ENCODE data around the gene KRTAP10-5. TPM values are rescaled to one million over a fixed set of nuclear protein-coding genes. Genes with fewer than 3 reads are reported as not detected.
"Not testable (repeated sequence)": the region's sequence is repeated elsewhere in the genome, so short reads cannot be mapped to it uniquely, and the experiment has no call there.

The KRTAP10-5 gene, protein sequence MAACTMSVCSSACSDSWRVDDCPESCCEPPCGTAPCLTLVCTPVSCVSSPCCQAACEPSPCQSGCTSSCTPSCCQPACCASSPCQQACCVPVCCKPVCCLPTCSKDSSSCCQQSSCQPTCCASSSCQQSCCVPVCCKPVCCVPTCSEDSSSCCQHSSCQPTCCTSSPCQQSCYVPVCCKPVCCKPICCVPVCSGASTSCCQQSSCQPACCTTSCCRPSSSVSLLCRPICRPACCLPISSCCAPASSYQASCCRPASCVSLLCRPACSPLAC
- total RNA-seq: not detected in 2 replicates

- DNase-seq (ENCODE audit: low read depth in 2 of 2): not testable (repeated sequence)
Measured at GRCh38 chr21:44580231-44580821, at the start of gene KRTAP10-5. TSS of gene KRTAP10-5 (minus strand) at chr21:44580604. CDS start at chr21:44580578, 26 bp downstream.

GRCh38 chr21:44628707-44629391 lies 48.4 kb upstream of the KRTAP10-5 start:
- DNase-seq (ENCODE audit: low read depth in 2 of 2): no peak

DNA sequence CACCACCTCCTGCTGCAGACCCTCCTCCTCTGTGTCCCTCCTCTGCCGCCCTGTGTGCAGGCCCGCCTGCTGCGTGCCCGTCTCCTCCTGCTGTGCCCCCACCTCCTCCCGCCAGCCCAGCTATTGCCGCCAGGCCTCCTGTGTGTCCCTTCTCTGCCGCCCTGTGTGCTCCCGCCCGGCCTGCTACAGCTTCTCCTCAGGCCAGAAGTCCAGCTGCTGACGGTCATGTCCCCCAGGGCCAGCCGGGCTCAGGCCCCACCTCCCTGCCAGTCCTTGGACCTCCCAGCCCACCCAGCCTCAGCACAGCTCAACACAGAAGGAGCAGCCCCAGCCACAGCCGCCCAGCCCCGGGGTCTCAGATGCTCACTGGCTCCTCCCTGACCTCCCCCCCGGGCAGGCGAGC lies 47.4 kb upstream of the KRTAP10-5 start:
- DNase-seq (ENCODE audit: low read depth in 2 of 2): not testable (repeated sequence)

DNA sequence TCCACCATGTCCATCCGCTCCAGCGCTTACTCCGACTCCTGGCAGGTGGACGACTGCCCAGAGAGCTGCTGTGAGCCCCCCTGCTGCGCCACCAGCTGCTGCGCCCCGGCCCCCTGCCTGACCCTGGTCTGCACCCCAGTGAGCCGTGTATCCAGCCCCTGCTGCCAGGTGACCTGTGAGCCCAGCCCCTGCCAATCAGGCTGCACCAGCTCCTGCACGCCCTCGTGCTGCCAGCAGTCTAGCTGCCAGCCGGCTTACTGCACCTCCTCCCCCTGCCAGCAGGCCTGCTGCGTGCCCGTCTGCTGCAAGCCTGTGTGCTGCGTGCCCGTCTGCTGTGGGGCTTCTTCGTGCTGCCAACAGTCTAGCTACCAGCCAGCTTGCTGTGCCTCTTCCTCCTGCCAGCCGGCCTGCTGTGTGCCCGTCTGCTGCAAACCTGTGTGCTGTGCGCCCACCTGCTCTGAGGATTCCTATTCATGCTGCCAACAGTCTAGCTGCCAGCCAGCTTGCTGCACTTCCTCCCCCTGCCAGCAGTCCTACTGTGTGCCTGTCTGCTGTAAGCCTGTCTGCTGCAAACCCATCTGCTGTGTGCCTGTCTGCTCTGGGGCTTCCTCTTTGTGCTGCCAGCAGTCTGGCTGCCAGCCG lies 46.9 kb upstream of the KRTAP10-5 start:
- not testable (repeated sequence) for DNase-seq (ENCODE audit: low read depth in 2 of 2)

GRCh38 chr21:44626673-44627143 lies 46.3 kb upstream of the KRTAP10-5 start, which contains the start of gene KRTAP10-9:
TSS of gene KRTAP10-9 (plus strand) at chr21:44627093. CDS start at chr21:44627172, 79 bp downstream.
- no peak for DNase-seq (ENCODE audit: low read depth in 2 of 2)

DNA sequence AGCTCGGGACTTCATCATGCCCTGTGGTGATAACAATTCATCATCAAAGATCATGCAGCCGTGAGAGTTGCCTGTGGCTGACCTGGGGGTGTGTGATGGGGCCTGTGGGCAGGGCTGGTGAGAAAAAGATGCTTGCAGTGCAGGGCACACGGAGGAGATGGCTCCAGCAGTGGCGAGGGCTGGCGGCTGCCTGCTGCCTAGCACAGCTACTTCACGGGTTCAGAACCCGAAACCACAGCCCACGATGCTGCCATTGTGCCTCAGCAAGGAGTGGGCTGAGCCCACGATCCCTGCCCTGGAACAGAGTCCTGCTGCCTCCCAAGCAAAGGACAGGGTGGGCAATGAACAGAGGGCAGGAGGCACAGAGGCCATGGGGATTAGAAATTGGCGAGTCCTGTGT lies 45.9 kb upstream of the KRTAP10-5 start:
- no peak for DNase-seq (ENCODE audit: low read depth in 2 of 2)

DNA sequence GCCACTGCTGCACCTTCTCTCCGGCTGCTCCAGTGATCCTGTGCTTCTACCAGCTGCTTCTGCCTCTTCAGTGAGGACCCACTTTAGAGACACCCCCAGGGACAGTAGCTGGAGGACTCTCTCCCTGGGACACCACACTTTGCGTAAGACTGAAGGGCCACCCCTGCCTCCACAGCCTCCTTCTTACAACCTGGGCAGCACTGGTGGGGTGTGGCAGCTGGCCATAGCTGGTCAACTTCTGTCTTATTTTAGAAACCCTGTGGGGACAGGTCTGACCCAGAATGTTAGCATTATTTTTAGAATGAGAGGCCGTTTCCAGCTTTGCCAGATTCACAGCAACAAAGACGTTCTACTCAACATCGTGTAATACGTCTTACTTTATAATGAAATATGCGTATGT lies 45.4 kb upstream of the KRTAP10-5 start:
- DNase-seq (ENCODE audit: low read depth in 2 of 2): no peak

GRCh38 chr21:44623575-44623974 lies 43.2 kb upstream of the KRTAP10-5 start:
- no peak for DNase-seq (ENCODE audit: low read depth in 2 of 2)

DNA sequence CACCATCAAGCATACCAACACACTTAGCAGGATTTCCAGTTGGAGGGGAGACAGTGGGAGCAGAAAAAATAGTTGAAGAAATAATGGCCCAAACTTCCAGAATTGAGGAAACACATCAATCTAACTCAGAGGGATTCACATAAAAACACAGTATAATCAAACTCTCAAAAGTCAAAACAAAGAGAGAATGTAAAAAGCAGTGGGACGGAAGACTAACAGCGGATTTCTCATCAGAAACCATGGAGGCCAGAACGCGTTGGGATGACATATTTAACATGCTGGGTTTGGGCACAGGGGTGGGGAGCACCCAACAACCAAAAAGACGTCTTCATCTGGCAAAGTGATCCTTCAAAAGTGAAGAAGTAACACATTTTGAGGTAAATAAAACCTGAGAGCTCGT lies 39.5 kb upstream of the KRTAP10-5 start:
- no peak for DNase-seq (ENCODE audit: low read depth in 2 of 2)

- DNase-seq (ENCODE audit: low read depth in 2 of 2): peak in 1 of 2 donors; percentile 2
Measured at GRCh38 chr21:44618909-44619308, 38.5 kb upstream of the KRTAP10-5 start.

- peak; percentile 6 to 55 for DNase-seq (ENCODE audit: low read depth in 2 of 2)
Measured at GRCh38 chr21:44618504-44618903, 38.1 kb upstream of the KRTAP10-5 start.

DNA sequence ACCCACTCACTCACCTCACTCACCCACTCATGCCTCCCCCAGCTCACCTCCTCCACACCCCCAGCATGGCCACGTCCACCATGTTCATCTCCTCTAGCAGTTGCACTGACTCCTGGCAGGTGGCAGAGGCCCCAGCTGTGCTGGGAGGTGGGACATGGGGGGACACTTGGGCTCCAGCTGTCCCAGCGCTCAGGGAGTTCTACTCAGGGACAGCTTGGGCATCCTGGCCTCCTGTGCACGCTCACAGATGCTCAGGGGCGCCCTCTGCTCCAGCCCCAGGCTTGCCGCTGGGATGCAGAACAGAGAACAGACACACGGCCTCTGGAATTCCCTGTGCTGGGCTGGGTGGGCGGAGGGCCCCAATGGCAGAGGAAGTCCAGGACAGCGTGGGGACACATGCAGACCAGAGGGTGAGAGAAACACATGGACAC lies 36.7 kb upstream of the KRTAP10-5 start:
- DNase-seq (ENCODE audit: low read depth in 2 of 2): no peak

- DNase-seq (ENCODE audit: low read depth in 2 of 2): no peak
Measured at GRCh38 chr21:44616591-44616926, 36.2 kb upstream of the KRTAP10-5 start.

- DNase-seq (ENCODE audit: low read depth in 2 of 2): no peak
Measured at GRCh38 chr21:44615911-44616590, 35.6 kb upstream of the KRTAP10-5 start.

DNA sequence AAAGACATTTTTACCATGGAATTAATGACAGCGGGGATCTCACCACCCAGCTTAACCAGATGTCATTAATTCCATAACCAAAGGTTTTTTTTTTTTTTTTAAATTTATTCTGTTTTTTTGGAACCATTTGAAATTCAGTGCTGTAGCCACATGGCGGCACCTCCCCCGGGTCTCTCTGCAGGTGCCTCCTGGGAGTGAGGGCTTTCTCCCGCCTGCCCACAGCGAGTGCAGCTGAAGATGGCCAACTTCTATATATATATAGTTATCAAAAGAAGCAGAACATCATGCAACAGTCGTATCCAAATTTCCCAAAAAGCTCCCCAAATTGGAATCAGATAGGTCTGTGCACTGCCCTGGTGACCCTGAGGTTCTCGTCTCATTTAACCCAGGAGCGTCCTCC lies 35.1 kb upstream of the KRTAP10-5 start:
- no peak for DNase-seq (ENCODE audit: low read depth in 2 of 2)

DNA sequence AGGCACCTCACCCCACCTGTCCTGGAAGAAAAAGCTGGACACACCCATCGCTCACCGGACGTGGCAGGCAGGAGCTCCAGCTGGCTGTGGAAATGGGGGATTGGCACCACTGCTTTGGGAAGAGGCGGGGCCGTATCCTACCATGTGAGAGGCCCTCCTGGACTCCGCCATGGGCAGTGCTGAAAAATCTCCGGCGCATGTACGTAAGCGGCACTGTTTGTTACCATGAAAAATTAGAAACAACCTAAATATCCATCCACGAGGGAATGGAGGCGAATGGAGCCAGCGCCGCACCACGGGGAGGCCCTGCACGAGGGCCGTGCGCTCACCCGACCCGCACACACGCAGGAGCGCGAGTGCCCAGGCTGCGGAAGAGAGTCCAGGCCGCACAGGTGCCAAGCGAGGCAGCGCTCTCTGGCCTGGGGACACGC lies 34.6 kb upstream of the KRTAP10-5 start:
- DNase-seq (ENCODE audit: low read depth in 2 of 2): no peak

GRCh38 chr21:44614161-44614631 lies 33.8 kb upstream of the KRTAP10-5 start:
- DNase-seq (ENCODE audit: low read depth in 2 of 2): no peak

GRCh38 chr21:44613386-44614155 lies 33.2 kb upstream of the KRTAP10-5 start:
- DNase-seq (ENCODE audit: low read depth in 2 of 2): no peak

GRCh38 chr21:44612669-44613229 lies 32.3 kb upstream of the KRTAP10-5 start:
- DNase-seq (ENCODE audit: low read depth in 2 of 2): no peak

- DNase-seq (ENCODE audit: low read depth in 2 of 2): no peak
Measured at GRCh38 chr21:44612029-44612486, 31.7 kb upstream of the KRTAP10-5 start, which contains the start of gene KRTAP10-8. TSS of gene KRTAP10-8 (plus strand) at chr21:44612079. CDS start at chr21:44612101, 22 bp downstream.
